CMK (cell line): ENCODE measurements around the gene DUSP28.

Experiments used
- DNase-seq: peaks from one replicate; pipeline ENCODE4 v3.0.0-alpha.2; 2010; ENCODE audit warnings: low read depth

The DUSP28 gene

DNA sequence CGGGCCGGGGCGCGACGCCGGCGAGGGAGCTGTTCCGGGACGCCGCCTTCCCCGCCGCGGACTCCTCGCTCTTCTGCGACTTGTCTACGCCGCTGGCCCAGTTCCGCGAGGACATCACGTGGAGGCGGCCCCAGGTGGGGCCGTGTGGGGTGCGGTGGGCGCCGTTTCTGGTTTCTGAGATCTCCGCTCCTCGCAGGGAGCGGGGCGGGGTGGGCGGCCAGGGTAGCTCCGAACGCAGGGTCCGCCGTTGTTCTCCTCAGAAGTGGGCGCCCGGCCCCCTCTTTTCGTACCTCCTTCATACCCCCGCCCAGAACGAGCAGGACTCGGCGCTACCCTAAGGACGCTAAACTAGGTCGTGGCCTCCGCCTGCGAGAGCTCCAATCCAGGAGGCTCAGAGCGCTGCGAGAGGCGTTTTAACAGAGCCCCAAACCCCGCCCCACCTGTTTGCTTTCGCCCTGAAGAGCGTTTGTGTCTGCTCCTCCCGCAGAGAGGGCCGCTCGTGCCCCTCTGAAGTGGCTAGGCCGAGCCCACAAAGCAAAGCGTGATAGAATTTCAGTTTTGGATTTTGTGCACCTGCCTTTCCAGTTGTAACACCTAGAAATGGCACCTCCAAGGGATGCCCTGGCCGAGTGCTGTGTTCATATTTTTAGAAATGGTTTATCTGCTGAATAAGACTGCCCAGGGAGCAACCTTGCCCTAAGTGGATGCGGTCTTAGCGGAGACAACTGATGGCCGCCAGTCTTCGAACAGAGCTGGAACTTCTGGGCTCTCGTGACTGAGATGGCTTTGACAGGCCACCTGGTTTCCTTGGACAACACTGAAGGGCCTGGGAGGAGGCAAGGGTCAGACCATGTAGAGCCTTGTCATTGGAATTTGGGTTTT, 27.0 kb downstream of the DUSP28 start:
- DNase-seq: no peak

- DNase-seq: no peak
Observed at GRCh38 chr2:240588006-240588655, 28.0 kb downstream of the DUSP28 start.

GRCh38 chr2:240588669-240589068, 28.5 kb downstream of the DUSP28 start:
- no peak for DNase-seq

GRCh38 chr2:240589375-240589774, 29.2 kb downstream of the DUSP28 start:
- no peak for DNase-seq

DNA sequence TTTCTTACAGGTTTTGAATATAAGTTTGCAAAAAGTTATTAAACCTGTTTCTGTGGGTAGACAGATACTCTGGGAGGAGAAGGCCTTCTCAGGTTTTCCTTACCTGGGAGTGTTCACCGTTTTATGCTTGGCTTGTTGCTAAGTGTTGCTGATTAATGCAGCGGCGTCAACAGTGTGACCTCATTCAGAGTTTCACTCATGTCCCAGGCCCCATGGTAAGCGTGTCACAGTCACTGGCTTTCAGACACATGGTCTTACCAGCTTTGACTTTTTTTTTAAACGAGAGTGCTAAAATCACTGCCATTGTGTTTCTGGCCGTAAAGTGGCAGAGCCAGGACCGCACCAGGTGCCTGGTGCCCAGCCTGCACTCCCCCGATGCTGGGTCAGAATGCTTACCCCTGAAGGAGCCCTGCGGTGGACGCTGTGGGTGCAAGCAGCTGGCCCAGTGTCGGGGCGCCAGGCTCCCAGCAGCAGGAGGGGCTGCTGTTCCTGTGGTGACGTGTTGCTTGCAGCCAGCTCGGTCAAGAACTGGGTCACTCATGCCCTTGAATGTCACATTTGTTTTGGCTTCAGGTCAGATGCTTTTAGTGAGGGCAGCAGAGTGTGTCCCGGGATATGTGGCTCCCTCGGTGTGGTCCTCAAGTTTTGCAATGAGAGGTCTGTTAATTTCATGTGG, 29.8 kb downstream of the DUSP28 start:
- no peak for DNase-seq

GRCh38 chr2:240590681-240591111, 30.5 kb downstream of the DUSP28 start:
- no peak for DNase-seq

GRCh38 chr2:240591226-240591625, 31.1 kb downstream of the DUSP28 start:
- DNase-seq: no peak

- no peak for DNase-seq
Observed at GRCh38 chr2:240591784-240592183, 31.6 kb downstream of the DUSP28 start.

- DNase-seq: no peak
Observed at GRCh38 chr2:240593026-240593702, 33.0 kb downstream of the DUSP28 start.

GRCh38 chr2:240593703-240594451, 33.7 kb downstream of the DUSP28 start:
- DNase-seq: no peak

DNA sequence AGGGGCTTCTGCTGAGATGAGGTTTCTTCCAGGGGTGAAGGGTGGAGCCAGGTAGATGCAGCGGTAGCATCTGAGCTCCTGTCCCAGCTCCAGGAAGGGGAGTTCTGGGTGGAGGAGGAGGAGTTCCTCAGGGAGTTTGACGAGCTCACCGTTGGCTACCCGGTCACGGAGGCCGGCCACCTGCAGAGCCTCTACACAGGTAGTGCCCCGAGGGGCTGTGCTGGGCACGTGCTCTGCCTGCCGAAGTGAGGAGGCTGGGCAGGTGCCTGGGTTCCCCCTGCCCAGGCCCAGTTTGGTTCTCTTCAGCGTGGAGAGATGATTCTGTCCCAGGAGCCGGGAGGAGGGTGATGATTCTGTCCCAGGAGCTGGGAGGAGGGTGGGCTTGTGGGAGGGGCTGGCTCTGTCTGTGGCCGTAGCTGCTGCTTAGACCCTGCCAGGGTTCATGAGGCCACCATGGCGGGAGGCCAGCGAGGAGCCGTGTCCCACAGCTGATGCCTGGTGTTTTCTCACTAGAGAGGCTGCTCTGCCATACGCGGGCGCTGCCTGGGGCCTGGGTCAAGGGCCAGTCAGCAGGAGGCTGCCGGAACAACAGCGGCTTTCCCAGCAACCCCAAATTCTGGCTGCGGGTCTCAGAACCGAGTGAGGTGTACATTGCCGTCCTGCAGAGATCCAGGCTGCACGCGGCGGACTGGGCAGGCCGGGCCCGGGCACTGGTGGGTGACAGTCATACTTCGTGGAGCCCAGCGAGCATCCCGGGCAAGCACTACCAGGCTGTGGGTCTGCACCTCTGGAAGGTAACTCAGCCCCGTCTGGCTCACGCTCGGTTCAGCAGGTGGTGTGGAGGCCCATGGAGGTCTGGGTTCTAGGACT, 34.6 kb downstream of the DUSP28 start:
- DNase-seq: no peak

GRCh38 chr2:240595381-240596079, 35.4 kb downstream of the DUSP28 start:
- no peak for DNase-seq

- DNase-seq: no peak
Observed at GRCh38 chr2:240596080-240596460, 35.9 kb downstream of the DUSP28 start.

DNA sequence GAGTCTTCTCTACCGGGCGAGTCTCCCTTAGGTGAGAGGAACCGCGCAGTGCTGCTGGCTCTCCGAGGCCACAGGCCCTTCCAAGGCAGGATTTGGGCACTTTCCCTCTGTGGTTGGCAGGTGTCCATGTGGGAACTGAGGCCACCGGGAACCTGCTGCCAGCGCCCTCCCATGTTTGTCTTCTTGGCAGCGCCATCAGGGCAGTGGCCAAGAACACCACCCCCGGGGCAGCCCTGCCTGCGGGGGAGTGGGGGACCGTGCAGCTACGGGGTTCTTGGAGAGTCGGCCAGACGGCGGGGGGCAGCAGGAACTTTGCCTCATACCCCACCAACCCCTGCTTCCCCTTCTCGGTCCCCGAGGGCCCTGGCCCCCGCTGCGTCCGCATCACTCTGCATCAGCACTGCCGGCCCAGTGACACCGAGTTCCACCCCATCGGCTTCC, 36.4 kb downstream of the DUSP28 start:
- DNase-seq: no peak

DNA sequence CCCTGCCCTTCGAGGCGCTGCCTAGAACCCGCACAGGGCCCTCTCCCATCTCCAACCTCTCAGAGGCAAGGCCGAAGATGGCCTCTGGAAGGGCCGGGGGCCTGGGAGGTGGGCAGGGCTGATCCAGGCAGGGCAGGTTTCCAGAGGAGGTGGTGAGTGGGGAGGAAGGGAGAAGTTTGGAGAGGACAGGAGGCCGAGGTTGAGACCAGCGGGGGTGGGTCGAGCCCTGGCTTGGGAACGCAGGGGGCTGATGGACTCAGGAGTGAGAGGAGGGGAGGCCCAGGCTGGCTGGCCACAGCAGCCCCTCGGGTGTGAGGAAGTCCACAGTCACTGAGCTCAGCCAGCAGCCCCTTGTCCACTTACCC, 36.9 kb downstream of the DUSP28 start:
- DNase-seq: no peak

DNA sequence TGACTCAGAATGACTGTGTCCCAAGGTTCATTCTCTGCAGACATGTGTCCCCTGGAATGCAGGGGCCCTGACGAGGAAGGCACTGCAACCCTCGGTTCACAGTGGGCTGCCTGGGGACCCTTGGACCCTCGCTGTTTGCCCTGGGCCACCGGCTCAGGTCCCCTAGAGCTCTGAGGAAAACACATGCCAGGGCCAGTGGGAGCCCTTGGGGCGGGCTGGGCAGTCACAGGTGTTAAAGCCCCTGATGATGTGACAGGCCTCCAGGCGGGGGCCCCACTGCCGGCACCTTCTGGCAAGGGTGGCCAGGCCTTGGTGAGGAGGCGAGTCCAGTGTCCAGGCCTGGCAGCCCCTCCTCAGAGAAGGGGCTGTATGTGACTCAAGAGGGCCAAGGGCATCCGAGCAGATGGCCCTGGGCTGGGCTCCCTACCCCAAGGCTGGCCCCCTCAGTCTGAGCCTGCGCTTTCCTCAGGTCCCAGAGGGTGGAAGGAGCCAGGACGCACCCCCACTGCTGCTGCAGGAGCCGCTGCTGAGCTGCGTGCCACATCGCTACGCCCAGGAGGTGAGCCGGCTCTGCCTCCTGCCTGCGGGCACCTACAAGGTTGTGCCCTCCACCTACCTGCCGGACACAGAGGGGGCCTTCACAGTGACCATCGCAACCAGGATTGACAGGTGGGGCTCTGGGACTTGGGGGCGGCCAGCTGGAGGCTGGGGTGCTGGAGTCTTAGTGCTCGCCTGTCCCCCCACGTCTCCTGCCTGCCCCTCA, 37.4 kb downstream of the DUSP28 start:
- no peak for DNase-seq

DNA sequence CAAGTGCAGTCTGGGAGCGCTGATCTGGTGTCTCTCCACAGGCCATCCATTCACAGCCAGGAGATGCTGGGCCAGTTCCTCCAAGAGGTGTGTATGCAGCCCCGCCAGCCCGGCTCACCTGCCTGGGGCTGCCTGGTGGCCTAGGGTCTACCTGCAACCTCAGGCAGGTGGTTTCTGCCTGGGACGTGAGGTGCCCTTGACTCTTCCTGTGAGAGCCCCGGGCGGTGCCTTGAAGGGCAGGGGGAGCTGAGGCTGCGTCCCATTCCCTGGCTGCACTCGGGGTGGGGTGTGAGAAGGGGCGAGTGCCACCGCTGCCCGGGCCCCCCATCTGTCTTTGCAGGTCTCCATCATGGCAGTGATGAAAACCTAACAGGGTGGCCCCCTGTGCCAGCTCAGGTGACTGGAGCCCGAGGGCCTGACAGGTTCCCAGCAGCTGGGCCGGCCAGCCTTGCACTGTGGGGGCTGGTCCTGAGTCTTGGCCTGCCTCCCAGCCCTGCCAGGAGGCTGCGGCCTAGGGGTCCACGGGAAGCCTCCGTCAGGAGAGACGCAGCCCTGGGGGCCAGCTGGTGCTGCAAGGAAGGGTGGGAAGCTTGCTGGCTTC, 38.3 kb downstream of the DUSP28 start:
- no peak for DNase-seq

- DNase-seq: no peak
Observed at GRCh38 chr2:240599141-240599583, 39.0 kb downstream of the DUSP28 start.
